Adipose tissue (tissue), 3 donors: ENCODE results near the gene POLR1A. TPM values are rescaled to one million over a fixed set of nuclear protein-coding genes. Genes with fewer than 3 reads are reported as not detected.

Source experiments
- H3K27ac ChIP-seq: one replicate; pipeline ENCODE4 v1.5.1; 2013; ENCODE audit warnings: low read depth, low read length
- WGBS, 3 donors: extraction: QIAGEN DNeasy Blood & Tissue Kit; methylation state at CpG; one replicate each; pipeline ENCODE4 v1.1.7; 2013; 5-methylcytosine and 5-hydroxymethylcytosine counted together
- polyA plus RNA-seq, 3 donors: library from polyadenylated mRNA; stranded (reverse); fragments of 200-250 nt; gene quantifications; one replicate each; pipeline ENCODE4 v1.2.3, GENCODE V29; 2013
- donor health status: healthy with polysubstance abuse.
- donor health status: Bipolar disorder and iron deficiency.
- donor health status: healthy.

POLR1A gene
- polyA plus RNA-seq, 3 donors, result 2.7 to 7.3 (median 3.9) TPM

GRCh38 chr2:86068648-86069047, 37.0 kb downstream of the POLR1A start:
- WGBS, 3 donors, result 94 to 97% (median 96%) methylated on average over 5 of the region's 5 CpGs
- H3K27ac ChIP-seq, result no peak overlapping the region

- H3K27ac ChIP-seq, result no peak overlapping the region
- WGBS, 3 donors, result 38 to 59% (median 55%) methylated on average over 7 of the region's 7 CpGs
These were observed 37.5 kb downstream of the POLR1A start for GRCh38 chr2:86068136-86068588.

GRCh38 chr2:86066915-86067314, 38.8 kb downstream of the POLR1A start:
- H3K27ac ChIP-seq, result no peak overlapping the region

GRCh38 chr2:86066007-86066578, 39.6 kb downstream of the POLR1A start:
- H3K27ac ChIP-seq, result no peak overlapping the region

GRCh38 chr2:86065512-86065911, 40.2 kb downstream of the POLR1A start:
- 51 to 77% (median 62%) methylated on average over 5 of the region's 5 CpGs for WGBS, 3 donors
- no peak overlapping the region for H3K27ac ChIP-seq

More at GRCh38 chr2:86066007-86066578, 39.6 kb downstream of the POLR1A start:
- WGBS, 3 donors, result 93 to 95% (median 94%) methylated on average over 7 of the region's 7 CpGs

GRCh38 chr2:86064006-86064405, 41.7 kb downstream of the POLR1A start:
- WGBS, 3 donors, result 86 to 97% (median 93%) methylated on average over 2 of the region's 2 CpGs
- H3K27ac ChIP-seq, result no peak overlapping the region

GRCh38 chr2:86062043-86062442, 43.6 kb downstream of the POLR1A start:
- no peak overlapping the region for H3K27ac ChIP-seq
- 36 to 68% (median 48%) methylated on average over 2 of the region's 2 CpGs for WGBS, 3 donors

GRCh38 chr2:86056590-86057331, 48.9 kb downstream of the POLR1A start:
- no peak overlapping the region for H3K27ac ChIP-seq
- WGBS, 3 donors, result 79 to 96% (median 93%) methylated on average over 4 of the region's 4 CpGs

GRCh38 chr2:86055314-86055713, 50.4 kb downstream of the POLR1A start:
- no peak overlapping the region for H3K27ac ChIP-seq
- WGBS, 3 donors, result 71 to 97% (median 94%) methylated on average over 3 of the region's 3 CpGs

- 45 to 89% (median 84%) methylated on average over 10 of the region's 10 CpGs for WGBS, 3 donors
- H3K27ac ChIP-seq, result no peak overlapping the region
These were observed 51.1 kb downstream of the POLR1A start for GRCh38 chr2:86054535-86055082.

GRCh38 chr2:86053166-86053565, 52.5 kb downstream of the POLR1A start:
- 87 to 93% (median 92%) methylated on average over 4 of the region's 4 CpGs for whole genome bisulfite sequencing, 3 donors
- no peak overlapping the region for H3K27ac ChIP-seq

- no peak overlapping the region for H3K27ac ChIP-seq
- 90 to 97% (median 97%) methylated on average over 16 of the region's 16 CpGs for WGBS, 3 donors
These were observed 53.0 kb downstream of the POLR1A start for GRCh38 chr2:86052676-86053075.

- WGBS, 3 donors, result 85 to 92% (median 91%) methylated on average over 6 of the region's 6 CpGs
- no peak overlapping the region for H3K27ac ChIP-seq
These were observed 53.4 kb downstream of the POLR1A start for GRCh38 chr2:86052265-86052664.

GRCh38 chr2:86050301-86050700, 55.4 kb downstream of the POLR1A start:
- WGBS, 3 donors, result 79 to 96% (median 92%) methylated on average over 5 of the region's 5 CpGs
- no peak overlapping the region for H3K27ac ChIP-seq

GRCh38 chr2:86049529-86049928, 56.2 kb downstream of the POLR1A start:
- H3K27ac ChIP-seq, result no peak overlapping the region
- WGBS, 3 donors, result 90 to 100% (median 91%) methylated on average over 1 of the region's 1 CpG

GRCh38 chr2:86048888-86049287, 56.8 kb downstream of the POLR1A start:
- WGBS, 3 donors, result 64 to 75% (median 71%) methylated on average over 11 of the region's 11 CpGs
- no peak overlapping the region for H3K27ac ChIP-seq

GRCh38 chr2:86048383-86048701, 57.3 kb downstream of the POLR1A start:
- H3K27ac ChIP-seq, result no peak overlapping the region
- WGBS, 3 donors, result 89 to 99% (median 95%) methylated on average over 3 of the region's 3 CpGs

GRCh38 chr2:86047575-86048382, 57.9 kb downstream of the POLR1A start:
- 91 to 92% (median 92%) methylated on average over 8 of the region's 8 CpGs for WGBS, 3 donors
- H3K27ac ChIP-seq, result no peak overlapping the region

GRCh38 chr2:86045541-86045940, 60.1 kb downstream of the POLR1A start:
- WGBS, 3 donors, result 65 to 72% (median 68%) methylated on average over 6 of the region's 6 CpGs

More at GRCh38 chr2:86045541-86045940, 60.1 kb downstream of the POLR1A start:
- H3K27ac ChIP-seq, result no peak overlapping the region
